ENCODE measurements around the gene CNTROB. TPM values are rescaled to one million over a fixed set of nuclear protein-coding genes. Genes with fewer than 3 reads are reported as not detected.

The CNTROB gene
- total RNA-seq, 1 donor = 25.5 TPM

- no peak for TF ChIP-seq CTCF (IDR thresholded peaks at IDR 0.05; ENCODE audit: insufficient read depth, low read depth, low read length)
- DNase-seq (ENCODE audit: low read depth) = peak; percentile 59
- H3K4me3 ChIP-seq (ENCODE audit: low read depth, low read length) = no peak overlapping the region
Observed at GRCh38 chr17:7982173-7982572, 50.2 kb downstream of the CNTROB start.

GRCh38 chr17:7982666-7983065, 50.7 kb downstream of the CNTROB start:
- peak; percentile 41 for DNase-seq (ENCODE audit: low read depth)
- peak; percentile 24 for TF ChIP-seq CTCF (IDR thresholded peaks at IDR 0.05; ENCODE audit: insufficient read depth, low read depth, low read length)
- no peak overlapping the region for H3K4me3 ChIP-seq (ENCODE audit: low read depth, low read length)

GRCh38 chr17:7984904-7985303, 52.9 kb downstream of the CNTROB start:
- no peak for DNase-seq (ENCODE audit: low read depth)
- no peak for TF ChIP-seq CTCF (IDR thresholded peaks at IDR 0.05; ENCODE audit: insufficient read depth, low read depth, low read length)
- H3K4me3 ChIP-seq (ENCODE audit: low read depth, low read length) = no peak overlapping the region

GRCh38 chr17:7987112-7987893, 55.3 kb downstream of the CNTROB start:
- no peak for TF ChIP-seq CTCF (IDR thresholded peaks at IDR 0.05; ENCODE audit: insufficient read depth, low read depth, low read length)
- H3K4me3 ChIP-seq (ENCODE audit: low read depth, low read length) = no peak overlapping the region
- DNase-seq (ENCODE audit: low read depth) = no peak

GRCh38 chr17:7988750-7989178, 56.8 kb downstream of the CNTROB start:
- no peak overlapping the region for H3K4me3 ChIP-seq (ENCODE audit: low read depth, low read length)
- TF ChIP-seq CTCF (IDR thresholded peaks at IDR 0.05; ENCODE audit: insufficient read depth, low read depth, low read length) = peak; percentile 63
- peak; percentile 87 for DNase-seq (ENCODE audit: low read depth)

- DNase-seq (ENCODE audit: low read depth) = peak; percentile 62
- H3K4me3 ChIP-seq (ENCODE audit: low read depth, low read length) = peak overlapping the region; percentile 71
- peak; percentile 96 for TF ChIP-seq CTCF (IDR thresholded peaks at IDR 0.05; ENCODE audit: insufficient read depth, low read depth, low read length)
Observed at GRCh38 chr17:7989781-7990655, 58.0 kb downstream of the CNTROB start.
